Neutrophil (primary cell): ENCODE data around the gene DEFB113.

Source experiments
- H3K27ac ChIP-seq: fragments of 200-600 bp; sonication (generic); 2 replicates; pipeline ENCODE4 v1.5.1; 2016; ENCODE audit warnings: mild to moderate bottlenecking, moderate library complexity
- H3K27me3 ChIP-seq: fragments of 200-600 bp; sonication (generic); 2 replicates; pipeline ENCODE4 v1.6.0; 2016; ENCODE audit warnings: mild to moderate bottlenecking
- H3K36me3 ChIP-seq: fragments of 200-600 bp; sonication (generic); 2 replicates; pipeline ENCODE4 v1.5.1; 2017
- H3K4me1 ChIP-seq, 2 experiments: fragments of 200-600 bp in 1 of 2; sonication (generic) in 1 of 2; 1 replicate in 1 of 2; 2 replicates in 1 of 2; pipeline versions ENCODE4 v1.5.1 to v1.6.1; 2013 to 2016; ENCODE audit warnings: low read depth in 1 of 2, low read length in 1 of 2, mild to moderate bottlenecking in 1 of 2, moderate library complexity in 1 of 2; ENCODE audit not compliant: control insufficient read depth in 1 of 2, insufficient read depth in 1 of 2
- H3K4me3 ChIP-seq, 2 experiments: fragments of 200-600 bp in 1 of 2; sonication (generic) in 1 of 2; 1 replicate in 1 of 2; 2 replicates in 1 of 2; pipeline ENCODE4 v1.5.1; 2013 to 2016; ENCODE audit warnings: low read depth in 1 of 2, low read length in 1 of 2, mild to moderate bottlenecking in 1 of 2, moderate library complexity in 1 of 2
- H3K9me3 ChIP-seq: fragments of 200-600 bp; sonication (generic); 2 replicates; pipeline ENCODE4 v1.5.1; 2016
- TF ChIP-seq, protein P1 (sequence below): fragments of 200-600 bp; sonication (generic); IDR thresholded peaks from 2 replicates; pipeline ENCODE4 v1.5.1; 2016; ENCODE audit warnings: antibody characterized with exemption

The DEFB113 gene

GRCh38 chr6:49919935-49920644 is 49.3 kb downstream of the DEFB113 start:
- Histone ChIP-seq H3K4me3 (no peak overlapping the region), H3K27ac (no peak overlapping the region), H3K9me3 (no peaks in the 10 kb centered on the region), H3K36me3 (no peaks in the 10 kb centered on the region), H3K27me3 (no peaks in the 10 kb centered on the region), H3K4me1 (no peaks in the 10 kb centered on the region)
- TF ChIP-seq, protein P1, sequence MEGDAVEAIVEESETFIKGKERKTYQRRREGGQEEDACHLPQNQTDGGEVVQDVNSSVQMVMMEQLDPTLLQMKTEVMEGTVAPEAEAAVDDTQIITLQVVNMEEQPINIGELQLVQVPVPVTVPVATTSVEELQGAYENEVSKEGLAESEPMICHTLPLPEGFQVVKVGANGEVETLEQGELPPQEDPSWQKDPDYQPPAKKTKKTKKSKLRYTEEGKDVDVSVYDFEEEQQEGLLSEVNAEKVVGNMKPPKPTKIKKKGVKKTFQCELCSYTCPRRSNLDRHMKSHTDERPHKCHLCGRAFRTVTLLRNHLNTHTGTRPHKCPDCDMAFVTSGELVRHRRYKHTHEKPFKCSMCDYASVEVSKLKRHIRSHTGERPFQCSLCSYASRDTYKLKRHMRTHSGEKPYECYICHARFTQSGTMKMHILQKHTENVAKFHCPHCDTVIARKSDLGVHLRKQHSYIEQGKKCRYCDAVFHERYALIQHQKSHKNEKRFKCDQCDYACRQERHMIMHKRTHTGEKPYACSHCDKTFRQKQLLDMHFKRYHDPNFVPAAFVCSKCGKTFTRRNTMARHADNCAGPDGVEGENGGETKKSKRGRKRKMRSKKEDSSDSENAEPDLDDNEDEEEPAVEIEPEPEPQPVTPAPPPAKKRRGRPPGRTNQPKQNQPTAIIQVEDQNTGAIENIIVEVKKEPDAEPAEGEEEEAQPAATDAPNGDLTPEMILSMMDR: no peak

DNA sequence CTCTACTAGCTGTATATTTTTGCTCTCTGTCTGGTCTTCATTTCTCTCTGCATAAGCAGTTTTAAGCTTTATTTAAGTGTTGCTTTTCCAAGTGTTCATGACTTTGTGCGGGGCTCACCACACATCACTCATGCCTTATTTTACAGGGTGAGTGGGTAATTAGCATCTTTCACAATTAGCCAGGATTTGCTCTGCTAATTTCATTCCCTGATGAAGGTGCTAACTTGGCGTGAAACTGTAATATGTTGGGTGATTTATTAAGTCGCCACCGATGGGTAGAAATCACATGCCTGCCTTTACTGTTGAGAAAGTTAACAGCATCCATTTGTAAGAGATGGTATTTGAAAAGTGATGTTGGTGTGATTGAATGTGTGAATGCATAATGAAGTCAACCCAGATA is 50.2 kb downstream of the DEFB113 start:
- TF ChIP-seq, protein P1: no peak
- no peaks in the 10 kb centered on the region for H3K36me3 ChIP-seq
- H3K9me3 ChIP-seq: no peaks in the 10 kb centered on the region
- H3K4me3 ChIP-seq: no peak overlapping the region
- H3K4me1 ChIP-seq: no peaks in the 10 kb centered on the region
- no peak overlapping the region for H3K27ac ChIP-seq
- H3K27me3 ChIP-seq: no peaks in the 10 kb centered on the region

DNA sequence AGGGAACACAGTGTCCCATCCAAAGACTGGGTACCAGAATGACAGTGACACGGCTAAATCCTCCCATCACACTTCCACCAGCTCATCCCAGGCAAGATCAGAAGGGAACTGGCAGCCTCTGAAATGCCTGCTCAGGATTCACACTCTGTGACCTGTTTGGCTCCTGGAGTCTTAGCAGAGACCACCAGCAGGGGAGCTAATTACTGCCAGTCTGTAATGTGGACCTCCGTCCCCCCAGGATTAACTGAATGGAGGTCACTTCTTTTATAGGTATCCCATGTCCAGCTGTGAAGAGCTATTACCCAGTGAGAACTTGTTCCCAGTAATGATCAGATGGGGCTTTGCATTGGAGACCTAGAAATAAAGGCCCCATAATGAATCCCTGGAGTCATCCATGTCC is 50.6 kb downstream of the DEFB113 start:
- Histone ChIP-seq H3K27ac (no peak overlapping the region), H3K4me1 (no peaks in the 10 kb centered on the region), H3K27me3 (no peaks in the 10 kb centered on the region), H3K36me3 (no peaks in the 10 kb centered on the region), H3K9me3 (no peaks in the 10 kb centered on the region), H3K4me3 (no peak overlapping the region)
- TF ChIP-seq, protein P1: no peak
